Measurements from ENCODE around the gene TAS2R31.

TAS2R31 gene

GRCh38 chr12:11007608-11008007, 23.6 kb downstream of the TAS2R31 start:
- no peak overlapping the region for H3K4me2 ChIP-seq (ENCODE audit: low read length)
- no peaks in the 10 kb centered on the region for H4K20me1 ChIP-seq (ENCODE audit: insufficient read depth, low read length)
- no peaks in the 10 kb centered on the region for H3K79me2 ChIP-seq (ENCODE audit: insufficient read depth, low read length)
- H3K36me3 ChIP-seq (ENCODE audit: insufficient read depth, low read length): no peaks in the 10 kb centered on the region
- no peak overlapping the region for H3K9ac ChIP-seq (ENCODE audit: low read length)
- H3K4me3 ChIP-seq (ENCODE audit: low read depth, low read length, poor library complexity, severe bottlenecking): no peak overlapping the region
- no peaks in the 10 kb centered on the region for H3K4me1 ChIP-seq (ENCODE audit: insufficient read depth, low read length, severe bottlenecking)
- H3K9me2 ChIP-seq (ENCODE audit: low read depth, low read length): no peaks in the 10 kb centered on the region
- no peaks in the 10 kb centered on the region for H3K9me3 ChIP-seq (ENCODE audit: low read length)
- no peak overlapping the region for H3K27ac ChIP-seq (ENCODE audit: low read depth, low read length, poor library complexity, severe bottlenecking)
- no peak for TF ChIP-seq CTCF (IDR thresholded peaks at IDR 0.05; ENCODE audit: low read length)
- TF ChIP-seq EZH2 (IDR thresholded peaks at IDR 0.05; ENCODE audit: borderline replicate concordance, low read length): no peak
- H3F3A ChIP-seq (ENCODE audit: insufficient read depth, low read length): no peaks in the 10 kb centered on the region
- no peaks in the 10 kb centered on the region for H3K27me3 ChIP-seq (ENCODE audit: insufficient read depth, low read length)
- no peak overlapping the region for H2AFZ ChIP-seq (ENCODE audit: low read length)

- Histone ChIP-seq H3K9me2 (ENCODE audit: low read depth, low read length) (no peaks in the 10 kb centered on the region), H3F3A (ENCODE audit: insufficient read depth, low read length) (no peaks in the 10 kb centered on the region), H3K27ac (ENCODE audit: low read depth, low read length, poor library complexity, severe bottlenecking) (no peak within 1 kb of the TSS), H3K9ac (ENCODE audit: low read length) (no peak within 1 kb of the TSS), H3K4me3 (ENCODE audit: low read depth, low read length, poor library complexity, severe bottlenecking) (no peak within 1 kb of the TSS), H3K79me2 (ENCODE audit: insufficient read depth, low read length) (no peaks in the 10 kb centered on the region), H3K4me2 (ENCODE audit: low read length) (no peak within 1 kb of the TSS), H3K36me3 (ENCODE audit: insufficient read depth, low read length) (0 out of 2 replicates have a peak, but pooled peaks cover 4% of the 10 kb centered on the region), H3K9me3 (ENCODE audit: low read length) (no peaks in the 10 kb centered on the region), H3K27me3 (ENCODE audit: insufficient read depth, low read length) (no peaks in the 10 kb centered on the region), H2AFZ (ENCODE audit: low read length) (no peak within 1 kb of the TSS), H4K20me1 (ENCODE audit: insufficient read depth, low read length) (no peaks in the 10 kb centered on the region), H3K4me1 (ENCODE audit: insufficient read depth, low read length, severe bottlenecking) (no peaks in the 10 kb centered on the region)
- TF ChIP-seq CTCF (IDR thresholded peaks at IDR 0.05; ENCODE audit: low read length) (no peak), EZH2 (IDR thresholded peaks at IDR 0.05; ENCODE audit: borderline replicate concordance, low read length) (no peak)
Measured at GRCh38 chr12:10998204-10998603, 33.0 kb downstream of the TAS2R31 start, which contains the start of gene TAS2R20. TSS of gene TAS2R20 (minus strand) at chr12:10998304. CDS start at chr12:10997875, 429 bp downstream.

GRCh38 chr12:10994307-10994706, 36.9 kb downstream of the TAS2R31 start:
- no peaks in the 10 kb centered on the region for H3K4me1 ChIP-seq (ENCODE audit: insufficient read depth, low read length, severe bottlenecking)
- H3K27ac ChIP-seq (ENCODE audit: low read depth, low read length, poor library complexity, severe bottlenecking): no peak overlapping the region
- no peak overlapping the region for H3K4me3 ChIP-seq (ENCODE audit: low read depth, low read length, poor library complexity, severe bottlenecking)
- H3K27me3 ChIP-seq (ENCODE audit: insufficient read depth, low read length): no peaks in the 10 kb centered on the region
- H3K9me2 ChIP-seq (ENCODE audit: low read depth, low read length): no peaks in the 10 kb centered on the region
- no peak overlapping the region for H2AFZ ChIP-seq (ENCODE audit: low read length)
- no peaks in the 10 kb centered on the region for H3K9me3 ChIP-seq (ENCODE audit: low read length)
- TF ChIP-seq EZH2 (IDR thresholded peaks at IDR 0.05; ENCODE audit: borderline replicate concordance, low read length) (no peak), CTCF (IDR thresholded peaks at IDR 0.05; ENCODE audit: low read length) (no peak)
- no peak overlapping the region for H3K9ac ChIP-seq (ENCODE audit: low read length)
- H3F3A ChIP-seq (ENCODE audit: insufficient read depth, low read length): no peaks in the 10 kb centered on the region
- no peaks in the 10 kb centered on the region for H3K79me2 ChIP-seq (ENCODE audit: insufficient read depth, low read length)
- peaks cover 11% of the 10 kb centered on the region; the same call in 1 of the 2 replicates for H3K36me3 ChIP-seq (ENCODE audit: insufficient read depth, low read length)
- H4K20me1 ChIP-seq (ENCODE audit: insufficient read depth, low read length): no peaks in the 10 kb centered on the region
- no peak overlapping the region for H3K4me2 ChIP-seq (ENCODE audit: low read length)
